ENCODE results near the gene SLC13A4.

SLC13A4 gene

DNA sequence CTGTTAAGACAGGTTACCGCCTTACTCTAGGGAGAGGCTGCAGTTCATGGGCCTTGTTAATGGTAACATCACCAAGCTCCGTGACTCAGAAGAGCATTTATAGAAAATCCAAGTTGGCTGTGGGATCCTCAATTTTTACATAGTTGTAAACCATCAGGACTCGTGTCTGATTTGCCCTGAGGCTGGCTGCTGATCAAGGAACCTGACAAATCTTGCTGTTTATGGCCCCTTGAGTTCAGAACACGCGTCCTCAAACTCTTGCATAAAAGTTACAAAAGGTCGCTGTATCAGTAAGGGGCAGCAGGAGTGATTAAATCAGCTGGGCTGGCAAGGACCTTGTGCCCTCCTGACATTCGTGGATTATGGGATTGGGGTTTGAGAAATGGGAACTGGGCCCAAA lies 4.6 kb downstream of the SLC13A4 start:
- WGBS (ENCODE audit: extremely low coverage, insufficient coverage, low lambda C conversion rate), result no CpG with 5 or more reads among the region's 7 CpGs
- DNase-seq, result no peak
- H3K4me2 ChIP-seq (ENCODE audit: low read length), result no peak overlapping the region

DNA sequence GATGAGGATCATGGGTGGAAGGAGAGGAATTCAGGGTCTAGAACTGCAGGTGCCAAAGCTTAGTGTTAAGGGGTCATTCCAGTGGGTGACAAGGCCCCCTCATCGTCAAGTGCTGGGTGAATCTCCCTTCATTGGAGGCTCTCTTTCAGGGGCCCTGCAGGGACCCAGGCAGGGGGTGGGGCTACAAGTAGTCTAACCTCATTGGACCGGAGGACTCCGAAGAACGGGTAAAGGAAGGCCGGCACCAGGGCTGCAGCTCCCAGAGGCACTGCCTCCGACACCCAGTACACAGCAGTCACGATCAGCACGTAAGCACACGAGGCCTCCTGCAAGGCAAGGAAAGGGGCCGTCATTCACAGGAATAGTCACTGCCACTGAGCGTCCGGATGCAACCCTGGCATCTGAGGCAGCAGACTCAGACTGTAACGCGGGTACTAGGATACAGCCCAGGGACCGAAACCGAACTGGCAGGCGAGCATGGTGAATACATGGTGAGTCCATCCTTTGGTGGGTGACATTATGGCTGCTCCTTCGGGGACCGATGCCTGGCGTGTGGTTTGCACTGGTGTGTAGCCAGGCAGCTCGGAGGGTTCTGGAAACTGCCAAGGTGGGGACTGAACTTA lies 6.7 kb downstream of the SLC13A4 start:
- Histone ChIP-seq H2BK15ac (replicated peaks; ENCODE audit: low read depth) (no peak overlapping the region), H4K8ac (ENCODE audit: low read depth, low read length) (no peak overlapping the region), H3K4me1 (ENCODE audit: control insufficient read depth, low read depth, low read length) (peaks cover 2% of the 10 kb centered on the region), H2AK5ac (ENCODE audit: low read length) (no peak overlapping the region), H2BK120ac (ENCODE audit: low read depth, low read length) (no peak overlapping the region), H3K4me2 (ENCODE audit: low read length) (no peak overlapping the region), H3K79me2 (ENCODE audit: control insufficient read depth, insufficient read depth, low read length) (no peaks in the 10 kb centered on the region), H3K27me3 (ENCODE audit: insufficient read depth, low read length, poor library complexity) (no peaks in the 10 kb centered on the region), H3K36me3 (ENCODE audit: control insufficient read depth, insufficient read depth, low read length) (no peaks in the 10 kb centered on the region), H2BK5ac (ENCODE audit: low read length) (no peak overlapping the region), H3K18ac (ENCODE audit: low read length) (no peak overlapping the region), H3K79me1 (ENCODE audit: low read length) (no peaks in the 10 kb centered on the region), H3K9ac (ENCODE audit: low read length) (no peak overlapping the region), H4K5ac (ENCODE audit: low read length) (no peak overlapping the region), H3K56ac (ENCODE audit: low read length) (no peak overlapping the region), H3K4ac (ENCODE audit: low read depth, low read length) (no peak overlapping the region), H3K27ac (ENCODE audit: low read depth, low read length) (no peak overlapping the region), H3K23ac (ENCODE audit: low read length) (no peak overlapping the region), H3K4me3 (ENCODE audit: low read length) (no peak overlapping the region)
- DNase-seq, result no peak
- WGBS (ENCODE audit: extremely low coverage, insufficient coverage, low lambda C conversion rate), result no CpG with 5 or more reads among the region's 21 CpGs

More for the DNA sequence above, 4.6 kb downstream of the SLC13A4 start:
- H3K27ac ChIP-seq (ENCODE audit: low read depth, low read length), result no peak overlapping the region
- no peak overlapping the region for H3K56ac ChIP-seq (ENCODE audit: low read length)
- no peak overlapping the region for H3K18ac ChIP-seq (ENCODE audit: low read length)
- H2BK15ac ChIP-seq (replicated peaks; ENCODE audit: low read depth), result no peak overlapping the region
- H4K8ac ChIP-seq (ENCODE audit: low read depth, low read length), result no peak overlapping the region
- no peak overlapping the region for H4K5ac ChIP-seq (ENCODE audit: low read length)
- H3K4me1 ChIP-seq (ENCODE audit: control insufficient read depth, low read depth, low read length), result peaks cover 4% of the 10 kb centered on the region
- H3K9ac ChIP-seq (ENCODE audit: low read length), result no peak overlapping the region
- no peaks in the 10 kb centered on the region for H3K79me2 ChIP-seq (ENCODE audit: control insufficient read depth, insufficient read depth, low read length)
- H2BK5ac ChIP-seq (ENCODE audit: low read length), result no peak overlapping the region
- H3K4ac ChIP-seq (ENCODE audit: low read depth, low read length), result no peak overlapping the region
- H2AK5ac ChIP-seq (ENCODE audit: low read length), result no peak overlapping the region
- H3K27me3 ChIP-seq (ENCODE audit: insufficient read depth, low read length, poor library complexity), result no peaks in the 10 kb centered on the region
- H3K23ac ChIP-seq (ENCODE audit: low read length), result no peak overlapping the region
- H3K36me3 ChIP-seq (ENCODE audit: control insufficient read depth, insufficient read depth, low read length), result no peaks in the 10 kb centered on the region
- H3K4me3 ChIP-seq (ENCODE audit: low read length), result no peak overlapping the region
- H3K79me1 ChIP-seq (ENCODE audit: low read length), result no peaks in the 10 kb centered on the region
- no peak overlapping the region for H2BK120ac ChIP-seq (ENCODE audit: low read depth, low read length)

DNA sequence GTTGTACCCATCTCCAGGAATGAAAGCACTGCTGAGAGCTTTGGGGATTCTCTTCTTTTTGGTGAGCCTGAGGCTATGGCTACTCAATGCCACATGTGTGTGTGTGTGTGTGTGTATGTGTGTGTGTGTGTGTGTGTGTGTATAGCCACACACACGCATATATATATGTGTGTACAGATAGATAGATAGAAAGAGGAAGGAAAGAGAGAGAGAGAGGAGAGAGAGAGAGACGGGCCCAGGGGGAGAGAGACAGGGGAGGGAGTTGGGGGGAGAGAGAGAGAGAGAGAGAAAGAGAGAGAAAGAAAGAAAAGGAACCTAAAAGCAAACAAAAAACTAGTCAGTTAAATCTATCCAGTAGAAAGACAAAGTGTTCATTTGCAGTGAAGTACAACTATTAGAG lies 8.3 kb downstream of the SLC13A4 start:
- no peak overlapping the region for H3K4me3 ChIP-seq (ENCODE audit: low read length)
- H2BK120ac ChIP-seq (ENCODE audit: low read depth, low read length), result no peak overlapping the region
- no peak overlapping the region for H2BK5ac ChIP-seq (ENCODE audit: low read length)
- H3K23ac ChIP-seq (ENCODE audit: low read length), result no peak overlapping the region
- no peaks in the 10 kb centered on the region for H3K36me3 ChIP-seq (ENCODE audit: control insufficient read depth, insufficient read depth, low read length)
- H3K27me3 ChIP-seq (ENCODE audit: insufficient read depth, low read length, poor library complexity), result no peaks in the 10 kb centered on the region
- no peaks in the 10 kb centered on the region for H3K79me1 ChIP-seq (ENCODE audit: low read length)
- H3K79me2 ChIP-seq (ENCODE audit: control insufficient read depth, insufficient read depth, low read length), result no peaks in the 10 kb centered on the region
- no peak overlapping the region for H3K18ac ChIP-seq (ENCODE audit: low read length)
- H3K9ac ChIP-seq (ENCODE audit: low read length), result no peak overlapping the region
- H3K4me2 ChIP-seq (ENCODE audit: low read length), result no peak overlapping the region
- H2AK5ac ChIP-seq (ENCODE audit: low read length), result no peak overlapping the region
- DNase-seq, result no peak
- no peak overlapping the region for H4K5ac ChIP-seq (ENCODE audit: low read length)
- no CpG with 5 or more reads among the region's 2 CpGs for WGBS (ENCODE audit: extremely low coverage, insufficient coverage, low lambda C conversion rate)
- H2BK15ac ChIP-seq (replicated peaks; ENCODE audit: low read depth), result no peak overlapping the region
- no peak overlapping the region for H3K56ac ChIP-seq (ENCODE audit: low read length)
- H3K4ac ChIP-seq (ENCODE audit: low read depth, low read length), result no peak overlapping the region
- H3K27ac ChIP-seq (ENCODE audit: low read depth, low read length), result no peak overlapping the region
- no peak overlapping the region for H4K8ac ChIP-seq (ENCODE audit: low read depth, low read length)
- peaks cover 5% of the 10 kb centered on the region for H3K4me1 ChIP-seq (ENCODE audit: control insufficient read depth, low read depth, low read length)

DNA sequence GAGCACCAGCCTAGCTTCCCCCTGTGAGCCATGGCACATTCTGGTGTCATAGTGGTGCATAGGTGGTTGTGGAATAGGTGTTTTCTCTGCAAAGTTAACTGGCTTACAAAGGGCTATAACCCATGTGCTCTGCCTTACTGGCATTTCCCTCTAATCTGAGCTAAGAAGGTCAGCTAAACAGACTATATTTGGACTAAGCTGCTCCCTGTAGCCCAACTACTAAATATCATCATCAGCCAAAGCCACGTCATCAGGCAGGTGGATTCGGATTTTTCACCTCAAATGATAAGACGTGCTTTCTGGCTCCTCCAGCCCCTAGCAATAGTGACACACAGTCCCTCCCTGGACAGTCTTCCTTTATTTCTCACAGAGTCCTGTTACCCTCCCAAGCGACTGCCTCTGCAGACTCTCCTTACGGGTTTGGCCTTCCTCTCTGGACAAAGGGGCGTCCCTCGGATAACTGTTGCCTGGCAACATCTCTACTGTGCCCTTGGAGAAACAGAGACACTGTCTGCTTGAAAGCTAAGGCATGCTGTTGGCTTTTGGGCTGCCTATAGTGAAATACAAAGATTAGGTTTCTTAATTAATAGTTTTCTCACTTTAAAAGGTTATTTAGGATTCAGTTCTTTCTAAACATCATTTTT lies 9.1 kb downstream of the SLC13A4 start:
- H2AK5ac ChIP-seq (ENCODE audit: low read length), result no peak overlapping the region
- H3K36me3 ChIP-seq (ENCODE audit: control insufficient read depth, insufficient read depth, low read length), result no peaks in the 10 kb centered on the region
- no CpG with 5 or more reads among the region's 7 CpGs for WGBS (ENCODE audit: extremely low coverage, insufficient coverage, low lambda C conversion rate)
- no peaks in the 10 kb centered on the region for H3K27me3 ChIP-seq (ENCODE audit: insufficient read depth, low read length, poor library complexity)
- H3K23ac ChIP-seq (ENCODE audit: low read length), result no peak overlapping the region
- no peak overlapping the region for H2BK120ac ChIP-seq (ENCODE audit: low read depth, low read length)
- H3K27ac ChIP-seq (ENCODE audit: low read depth, low read length), result no peak overlapping the region
- H2BK5ac ChIP-seq (ENCODE audit: low read length), result no peak overlapping the region
- H3K4ac ChIP-seq (ENCODE audit: low read depth, low read length), result no peak overlapping the region
- no peak overlapping the region for H4K8ac ChIP-seq (ENCODE audit: low read depth, low read length)
- H3K18ac ChIP-seq (ENCODE audit: low read length), result no peak overlapping the region
- H3K79me1 ChIP-seq (ENCODE audit: low read length), result no peaks in the 10 kb centered on the region
- no peak overlapping the region for H3K4me3 ChIP-seq (ENCODE audit: low read length)
- H2BK15ac ChIP-seq (replicated peaks; ENCODE audit: low read depth), result no peak overlapping the region
- no peaks in the 10 kb centered on the region for H3K79me2 ChIP-seq (ENCODE audit: control insufficient read depth, insufficient read depth, low read length)
- peaks cover 11% of the 10 kb centered on the region for H3K4me1 ChIP-seq (ENCODE audit: control insufficient read depth, low read depth, low read length)
- peak; percentile 40 for DNase-seq
- H3K56ac ChIP-seq (ENCODE audit: low read length), result no peak overlapping the region
- H4K5ac ChIP-seq (ENCODE audit: low read length), result no peak overlapping the region
- no peak overlapping the region for H3K9ac ChIP-seq (ENCODE audit: low read length)
- H3K4me2 ChIP-seq (ENCODE audit: low read length), result no peak overlapping the region

DNA sequence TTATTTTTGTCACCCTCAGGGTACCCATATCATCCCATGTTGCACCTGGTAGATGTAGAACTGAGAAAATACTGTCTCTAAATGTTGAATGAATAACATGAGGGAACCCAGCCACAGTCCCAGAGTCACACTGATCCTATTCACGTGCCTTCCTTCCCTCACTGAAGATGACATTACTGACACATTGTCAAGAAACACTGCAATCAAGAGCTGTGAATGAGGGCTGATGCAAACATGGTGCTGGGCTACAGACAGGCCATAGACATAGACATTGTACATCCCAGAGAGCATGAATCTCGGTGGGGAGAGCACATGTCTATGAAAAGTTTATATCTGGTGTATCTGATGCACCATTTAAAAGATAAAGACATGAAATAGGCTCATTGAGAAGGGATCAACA lies 9.8 kb downstream of the SLC13A4 start:
- no peak overlapping the region for H2BK15ac ChIP-seq (replicated peaks; ENCODE audit: low read depth)
- no peak overlapping the region for H2AK5ac ChIP-seq (ENCODE audit: low read length)
- no peak overlapping the region for H3K18ac ChIP-seq (ENCODE audit: low read length)
- WGBS (ENCODE audit: extremely low coverage, insufficient coverage, low lambda C conversion rate), result no CpG with 5 or more reads among the region's 2 CpGs
- no peak overlapping the region for H4K5ac ChIP-seq (ENCODE audit: low read length)
- no peak overlapping the region for H3K9ac ChIP-seq (ENCODE audit: low read length)
- no peaks in the 10 kb centered on the region for H3K79me2 ChIP-seq (ENCODE audit: control insufficient read depth, insufficient read depth, low read length)
- no peak overlapping the region for H3K4me2 ChIP-seq (ENCODE audit: low read length)
- peaks cover 13% of the 10 kb centered on the region for H3K4me1 ChIP-seq (ENCODE audit: control insufficient read depth, low read depth, low read length)
- no peak overlapping the region for H3K27ac ChIP-seq (ENCODE audit: low read depth, low read length)
- no peak overlapping the region for H3K56ac ChIP-seq (ENCODE audit: low read length)
- H4K8ac ChIP-seq (ENCODE audit: low read depth, low read length), result no peak overlapping the region
- H2BK5ac ChIP-seq (ENCODE audit: low read length), result no peak overlapping the region
- H3K4me3 ChIP-seq (ENCODE audit: low read length), result no peak overlapping the region
- H3K27me3 ChIP-seq (ENCODE audit: insufficient read depth, low read length, poor library complexity), result no peaks in the 10 kb centered on the region
- H3K36me3 ChIP-seq (ENCODE audit: control insufficient read depth, insufficient read depth, low read length), result no peaks in the 10 kb centered on the region
- no peak overlapping the region for H3K23ac ChIP-seq (ENCODE audit: low read length)
- no peak overlapping the region for H2BK120ac ChIP-seq (ENCODE audit: low read depth, low read length)
- DNase-seq, result no peak
- no peaks in the 10 kb centered on the region for H3K79me1 ChIP-seq (ENCODE audit: low read length)
- no peak overlapping the region for H3K4ac ChIP-seq (ENCODE audit: low read depth, low read length)

DNA sequence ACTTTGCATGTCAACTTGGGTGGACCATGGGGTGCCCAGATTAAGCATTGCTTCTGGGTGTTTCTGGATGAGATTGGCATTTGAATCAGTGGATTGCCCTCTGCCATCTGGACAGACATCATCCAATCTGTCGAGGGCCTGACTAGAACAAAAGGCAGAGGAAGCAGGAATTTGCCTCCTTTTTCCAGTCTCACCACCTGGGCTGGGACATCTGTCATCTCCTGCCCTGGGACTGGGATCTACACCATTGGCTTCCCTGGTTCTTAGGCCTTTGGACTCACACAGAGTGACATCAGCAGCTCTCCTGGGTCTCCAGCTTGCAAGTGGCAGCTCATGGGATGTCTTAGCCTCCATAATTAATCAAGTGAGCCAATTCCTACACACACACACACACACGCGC lies 10.3 kb downstream of the SLC13A4 start:
- DNase-seq, result no peak
- Histone ChIP-seq H3K4me2 (ENCODE audit: low read length) (no peak overlapping the region), H2BK15ac (replicated peaks; ENCODE audit: low read depth) (no peak overlapping the region), H3K27ac (ENCODE audit: low read depth, low read length) (no peak overlapping the region), H3K9ac (ENCODE audit: low read length) (no peak overlapping the region), H3K56ac (ENCODE audit: low read length) (no peak overlapping the region), H2BK120ac (ENCODE audit: low read depth, low read length) (no peak overlapping the region), H3K4me1 (ENCODE audit: control insufficient read depth, low read depth, low read length) (peaks cover 19% of the 10 kb centered on the region), H3K18ac (ENCODE audit: low read length) (no peak overlapping the region), H2BK5ac (ENCODE audit: low read length) (no peak overlapping the region), H4K8ac (ENCODE audit: low read depth, low read length) (no peak overlapping the region), H3K79me1 (ENCODE audit: low read length) (no peaks in the 10 kb centered on the region), H2AK5ac (ENCODE audit: low read length) (no peak overlapping the region), H3K23ac (ENCODE audit: low read length) (no peak overlapping the region), H3K36me3 (ENCODE audit: control insufficient read depth, insufficient read depth, low read length) (no peaks in the 10 kb centered on the region), H4K5ac (ENCODE audit: low read length) (no peak overlapping the region), H3K27me3 (ENCODE audit: insufficient read depth, low read length, poor library complexity) (no peaks in the 10 kb centered on the region), H3K79me2 (ENCODE audit: control insufficient read depth, insufficient read depth, low read length) (no peaks in the 10 kb centered on the region), H3K4ac (ENCODE audit: low read depth, low read length) (no peak overlapping the region), H3K4me3 (ENCODE audit: low read length) (no peak overlapping the region)
- no CpG with 5 or more reads among the region's 3 CpGs for WGBS (ENCODE audit: extremely low coverage, insufficient coverage, low lambda C conversion rate)

All from mesendoderm (in vitro differentiated cells).